CD4-positive, alpha-beta T cell treated with Interleukin-1 beta for 1 hour (primary cell): ENCODE measurements around the gene EXOC4.
"Not testable (repeated sequence)": the region's sequence is repeated elsewhere in the genome, so short reads cannot be mapped to it uniquely, and the experiment has no call there.

Source experiments
- DNase-seq, 2 donors: peaks; one replicate each; pipeline ENCODE4 v3.0.0-alpha.2; 2020 to 2022

The EXOC4 gene

GRCh38 chr7:133584956-133585668 lies 332.2 kb downstream of the EXOC4 start:
- DNase-seq: no peak

GRCh38 chr7:133586253-133586652 lies 333.4 kb downstream of the EXOC4 start:
- no peak for DNase-seq

GRCh38 chr7:133587903-133588302 lies 335.0 kb downstream of the EXOC4 start:
- DNase-seq: no peak

GRCh38 chr7:133590795-133591194 lies 337.9 kb downstream of the EXOC4 start:
- DNase-seq: no peak

- no peak for DNase-seq
Observed at GRCh38 chr7:133591704-133592340, 338.9 kb downstream of the EXOC4 start.

- no peak for DNase-seq
Observed at GRCh38 chr7:133593561-133593960, 340.7 kb downstream of the EXOC4 start.

GRCh38 chr7:133601617-133602016 lies 348.7 kb downstream of the EXOC4 start:
- no peak for DNase-seq

GRCh38 chr7:133602291-133602690 lies 349.4 kb downstream of the EXOC4 start:
- no peak for DNase-seq

- no peak for DNase-seq
Observed at GRCh38 chr7:133606991-133607390, 354.1 kb downstream of the EXOC4 start.

- no peak for DNase-seq
Observed at GRCh38 chr7:133609806-133610205, 356.9 kb downstream of the EXOC4 start.

- no peak for DNase-seq
Observed at GRCh38 chr7:133611955-133612354, 359.1 kb downstream of the EXOC4 start.

- no peak for DNase-seq
Observed at GRCh38 chr7:133613250-133613790, 360.4 kb downstream of the EXOC4 start.

- no peak for DNase-seq
Observed at GRCh38 chr7:133614251-133614650, 361.4 kb downstream of the EXOC4 start.

- no peak for DNase-seq
Observed at GRCh38 chr7:133618970-133619369, 366.1 kb downstream of the EXOC4 start.

- no peak for DNase-seq
Observed at GRCh38 chr7:133619491-133619890, 366.6 kb downstream of the EXOC4 start.

GRCh38 chr7:133623721-133624120 lies 370.8 kb downstream of the EXOC4 start:
- no peak for DNase-seq

- no peak for DNase-seq
Observed at GRCh38 chr7:133625046-133625445, 372.2 kb downstream of the EXOC4 start.

- no peak for DNase-seq
Observed at GRCh38 chr7:133629701-133630100, 376.8 kb downstream of the EXOC4 start.

GRCh38 chr7:133633055-133633454 lies 380.2 kb downstream of the EXOC4 start:
- no peak for DNase-seq

- no peak for DNase-seq
Observed at GRCh38 chr7:133635541-133635940, 382.7 kb downstream of the EXOC4 start.

GRCh38 chr7:133638857-133639256 lies 386.0 kb downstream of the EXOC4 start:
- no peak for DNase-seq

GRCh38 chr7:133641436-133641835 lies 388.6 kb downstream of the EXOC4 start:
- DNase-seq: no peak

- DNase-seq: no peak
Observed at GRCh38 chr7:133642907-133643306, 390.0 kb downstream of the EXOC4 start.

GRCh38 chr7:133643652-133644051 lies 390.8 kb downstream of the EXOC4 start:
- DNase-seq: not testable (repeated sequence)
